KOPT-K1 (cell line): ENCODE data around the gene AAR2.

Experiments
- H3K27ac ChIP-seq: fragments of 200-600 bp; sonication (generic); 2 replicates; pipeline ENCODE4 v1.5.1; 2016; ENCODE audit warnings: antibody characterized with exemption, mild to moderate bottlenecking, low read depth, low read length; ENCODE audit not compliant: poor library complexity, severe bottlenecking
- H3K36me3 ChIP-seq: fragments of 200-600 bp; sonication (generic); 2 replicates; pipeline ENCODE4 v1.5.1; 2017; ENCODE audit warnings: antibody characterized with exemption, mild to moderate bottlenecking, low read length, moderate library complexity; ENCODE audit not compliant: insufficient read depth
- H3K9me3 ChIP-seq: fragments of 200-600 bp; sonication (generic); 2 replicates; pipeline ENCODE4 v1.5.1; 2017; ENCODE audit warnings: antibody characterized with exemption, low read length, mild to moderate bottlenecking; ENCODE audit not compliant: insufficient read depth, poor library complexity, severe bottlenecking

The AAR2 gene

GRCh38 chr20:36304786-36305495 is 68.7 kb downstream of the AAR2 start:
- Histone ChIP-seq H3K9me3 (no peaks in the 10 kb centered on the region), H3K36me3 (no peaks in the 10 kb centered on the region), H3K27ac (no peak overlapping the region)

- Histone ChIP-seq H3K36me3 (no peaks in the 10 kb centered on the region), H3K9me3 (no peaks in the 10 kb centered on the region), H3K27ac (no peak within 1 kb of the TSS)
Observed at GRCh38 chr20:36305602-36306551, 69.6 kb downstream of the AAR2 start, which contains the start of gene DLGAP4. Gene DLGAP4 (plus strand): TSS chr20:36306339. CDS start chr20:36431718, 125,379 bp downstream.
